ENCODE data around the gene GNG4. TPM values are rescaled to one million over a fixed set of nuclear protein-coding genes. Genes with fewer than 3 reads are reported as not detected.

The GNG4 gene
- total and polyA plus RNA-seq, 8 donors = 1.1 to 3.2 (median 2.0) TPM; not detected in 2

DNA sequence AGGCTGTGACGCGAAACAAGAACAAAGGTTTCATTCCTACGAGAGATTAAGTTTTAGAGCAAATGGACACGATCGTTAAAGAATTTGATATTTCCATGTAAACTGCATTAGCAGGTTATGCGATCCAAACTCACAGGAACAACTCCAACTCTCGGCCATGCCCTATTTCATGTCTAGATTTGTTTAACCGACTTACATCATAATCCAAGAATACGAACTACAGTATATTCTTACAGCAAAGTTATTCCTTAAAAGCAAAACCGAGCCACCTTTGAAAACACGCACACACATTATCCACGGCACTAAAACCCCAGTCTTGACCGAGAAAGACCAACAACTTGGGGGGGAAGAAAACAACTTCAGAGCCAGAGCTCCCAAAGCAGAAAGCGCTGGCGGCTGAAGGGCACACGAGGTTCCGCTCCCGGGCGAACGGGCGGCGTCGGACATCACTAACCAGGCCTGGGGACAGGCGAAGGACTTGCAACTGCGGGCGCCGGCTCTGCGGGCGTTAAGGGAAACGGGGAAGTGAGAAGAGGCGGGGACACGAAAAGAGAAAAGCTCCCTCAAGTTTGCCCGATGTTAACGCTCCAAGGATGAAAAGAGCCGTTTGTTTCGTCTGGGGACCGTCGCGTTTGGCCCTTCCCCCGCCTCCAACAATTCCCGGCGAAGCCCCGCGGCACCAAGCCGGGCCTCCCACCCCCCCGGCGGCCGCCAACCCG, 146.0 kb downstream of the GNG4 start:
- H3K9me3 ChIP-seq = no peaks in the 10 kb centered on the region
- peak overlapping the region; percentile 72 to 82 for H3K4me3 ChIP-seq
- peaks cover 3 to 27% of the 10 kb centered on the region in 2 donors for H3K4me1 ChIP-seq
- TF ChIP-seq, protein P1, sequence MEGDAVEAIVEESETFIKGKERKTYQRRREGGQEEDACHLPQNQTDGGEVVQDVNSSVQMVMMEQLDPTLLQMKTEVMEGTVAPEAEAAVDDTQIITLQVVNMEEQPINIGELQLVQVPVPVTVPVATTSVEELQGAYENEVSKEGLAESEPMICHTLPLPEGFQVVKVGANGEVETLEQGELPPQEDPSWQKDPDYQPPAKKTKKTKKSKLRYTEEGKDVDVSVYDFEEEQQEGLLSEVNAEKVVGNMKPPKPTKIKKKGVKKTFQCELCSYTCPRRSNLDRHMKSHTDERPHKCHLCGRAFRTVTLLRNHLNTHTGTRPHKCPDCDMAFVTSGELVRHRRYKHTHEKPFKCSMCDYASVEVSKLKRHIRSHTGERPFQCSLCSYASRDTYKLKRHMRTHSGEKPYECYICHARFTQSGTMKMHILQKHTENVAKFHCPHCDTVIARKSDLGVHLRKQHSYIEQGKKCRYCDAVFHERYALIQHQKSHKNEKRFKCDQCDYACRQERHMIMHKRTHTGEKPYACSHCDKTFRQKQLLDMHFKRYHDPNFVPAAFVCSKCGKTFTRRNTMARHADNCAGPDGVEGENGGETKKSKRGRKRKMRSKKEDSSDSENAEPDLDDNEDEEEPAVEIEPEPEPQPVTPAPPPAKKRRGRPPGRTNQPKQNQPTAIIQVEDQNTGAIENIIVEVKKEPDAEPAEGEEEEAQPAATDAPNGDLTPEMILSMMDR (IDR thresholded peaks at IDR 0.05) = no peak
- H3K36me3 ChIP-seq = no peaks in the 10 kb centered on the region
- H3K27ac ChIP-seq = peak overlapping the region; percentile 89 to 98
- intact Hi-C loops (cut with DNase I) = no loop called here
- ATAC-seq = peak; percentile 5
- no peaks in the 10 kb centered on the region for H3K27me3 ChIP-seq
- peak; percentile 64 to 93 (median 71) for DNase-seq

DNA sequence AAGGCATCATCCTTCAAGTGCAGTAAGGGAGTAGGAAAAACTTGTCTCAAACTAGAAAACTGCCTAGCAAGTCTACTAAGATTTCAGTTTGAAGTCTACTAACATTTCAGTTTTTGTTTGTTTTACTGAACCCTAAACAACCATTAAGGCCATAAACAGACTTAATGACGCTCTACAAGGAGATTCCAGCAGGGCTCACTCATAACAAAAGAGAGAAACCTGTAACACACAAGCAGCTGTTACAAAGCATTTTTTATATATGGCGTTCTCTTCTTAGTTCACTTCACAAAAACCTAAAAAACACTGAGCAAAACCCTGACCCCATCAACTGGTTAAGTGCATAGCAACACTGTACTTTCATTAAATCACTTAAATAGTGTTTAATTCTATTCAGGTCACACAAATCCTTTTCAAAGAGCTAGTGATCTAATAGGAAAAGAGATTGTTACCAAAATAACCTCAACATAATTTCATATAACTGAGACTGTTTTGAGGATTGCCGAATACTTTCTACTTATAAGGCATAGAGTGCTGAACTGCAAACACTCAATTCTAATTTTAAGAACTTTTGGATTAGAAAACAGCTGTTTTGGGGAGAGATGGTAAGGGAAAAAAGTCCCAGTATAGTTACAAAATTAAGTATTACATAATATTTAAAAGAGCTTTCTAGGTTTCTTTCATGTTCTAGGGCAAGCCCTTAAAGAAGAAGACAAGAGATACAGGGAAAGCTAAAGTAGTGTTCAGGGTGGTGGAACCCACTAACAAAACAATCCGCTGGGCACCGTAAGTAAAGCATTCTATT, 146.8 kb downstream of the GNG4 start:
- H3K36me3 ChIP-seq = no peaks in the 10 kb centered on the region
- H3K4me1 ChIP-seq = peaks cover 3 to 27% of the 10 kb centered on the region in 2 donors
- H3K27me3 ChIP-seq = no peaks in the 10 kb centered on the region
- peak overlapping the region; percentile 89 to 98 for H3K27ac ChIP-seq
- peak in 2 of 4 donors; percentile 16 to 43 for DNase-seq
- TF ChIP-seq, protein P1 (IDR thresholded peaks at IDR 0.05) = no peak
- peak overlapping the region; percentile 72 to 82 for H3K4me3 ChIP-seq
- ATAC-seq = no peak
- no peaks in the 10 kb centered on the region for H3K9me3 ChIP-seq
- intact Hi-C loops (cut with DNase I) = no loop called here

DNA sequence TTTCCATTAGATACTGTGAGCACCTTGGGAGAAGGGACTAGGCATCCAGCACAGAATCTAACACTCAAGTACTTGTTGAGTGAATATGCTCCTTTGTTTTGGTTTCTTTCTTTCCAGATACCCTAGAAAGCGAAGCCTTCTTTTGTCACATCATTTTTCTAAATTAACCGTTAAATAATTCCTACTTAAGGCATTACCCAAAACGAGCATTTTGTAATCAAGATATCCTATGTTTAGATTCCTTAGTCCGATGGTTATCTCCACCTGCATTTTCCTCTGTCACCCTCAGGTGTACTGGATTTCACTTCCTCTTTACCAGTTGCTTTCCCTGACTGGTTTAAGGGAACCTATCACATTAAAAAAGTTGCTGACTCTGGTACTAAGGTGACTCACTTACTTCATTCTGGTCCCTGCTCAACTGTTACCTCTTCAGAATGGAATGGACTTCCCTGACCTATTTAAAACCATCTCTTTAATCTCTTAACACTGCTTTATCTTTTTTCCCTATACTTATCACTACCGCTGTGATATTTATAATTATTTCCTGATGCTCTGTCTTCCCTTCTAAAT, 148.5 kb downstream of the GNG4 start:
- DNase-seq (no peak), ATAC-seq (no peak)
- Histone ChIP-seq H3K4me3 (no peak overlapping the region), H3K9me3 (no peaks in the 10 kb centered on the region), H3K36me3 (no peaks in the 10 kb centered on the region), H3K27ac (no peak overlapping the region), H3K27me3 (no peaks in the 10 kb centered on the region), H3K4me1 (peaks cover 3 to 24% of the 10 kb centered on the region in 2 donors)
- intact Hi-C loops (cut with DNase I) = no loop called here
- TF ChIP-seq, protein P1 (IDR thresholded peaks at IDR 0.05) = no peak

Other genes starting within 250 kb of the GNG4 start
- gene B3GALNT2, start 145.3 kb downstream of the GNG4 start, total RNA-seq = 10 to 100 TPM; 18.1 to 22.9 TPM
- 10 to 100 TPM; 23.3 to 31.1 (median 26.9) TPM for gene B3GALNT2, start 145.3 kb downstream of the GNG4 start, polyA plus RNA-seq (ENCODE audit: insufficient read length in 6 of 6)
- 10 to 100 TPM; 33.4 to 64.9 TPM for gene LYST, start 217.1 kb upstream of the GNG4 start, total RNA-seq
- 10 to 100 TPM; 10.3 to 13.3 (median 12.8) TPM for gene LYST, start 217.1 kb upstream of the GNG4 start, polyA plus RNA-seq (ENCODE audit: insufficient read length in 6 of 6)

Measured in left lung (tissue), 10 donors.